ENCODE measurements around the gene SLCO2B1. TPM values are rescaled to one million over a fixed set of nuclear protein-coding genes. Genes with fewer than 3 reads are reported as not detected.
A peak's percentile ranks its signal among the peaks of the same experiment; 100 is the strongest.

SLCO2B1 gene
- total RNA-seq, 2 donors from 2014 or later: 37.6 to 50.3 TPM

- H3K27me3 ChIP-seq: no peaks in the 10 kb centered on the region
- no peaks in the 10 kb centered on the region for H3K9me3 ChIP-seq
- H3K27ac ChIP-seq: no peak overlapping the region
- no peaks in the 10 kb centered on the region for H3K36me3 ChIP-seq
- no peak overlapping the region for H3K9ac ChIP-seq (ENCODE audit: low read depth in 2 of 2, low read length in 2 of 2)
- intact Hi-C loops (cut with DNase I): no loop called here
- TF ChIP-seq CTCF (IDR thresholded peaks at IDR 0.05): no peak
- no peak overlapping the region for H3K4me3 ChIP-seq
- H3K4me1 ChIP-seq: peaks cover 4% of the 10 kb centered on the region
- DNase-seq: no peak
These were observed 19.8 kb downstream of the SLCO2B1 start for GRCh38 chr11:75170516-75171201.

GRCh38 chr11:75173336-75173735, 22.4 kb downstream of the SLCO2B1 start:
- no peak overlapping the region for H3K27ac ChIP-seq
- no peak overlapping the region for H3K9ac ChIP-seq (ENCODE audit: low read depth in 2 of 2, low read length in 2 of 2)
- no peak overlapping the region for H3K4me3 ChIP-seq
- no peaks in the 10 kb centered on the region for H3K9me3 ChIP-seq
- no peaks in the 10 kb centered on the region for H3K36me3 ChIP-seq
- no peak for DNase-seq
- no peak for TF ChIP-seq CTCF (IDR thresholded peaks at IDR 0.05)
- H3K4me1 ChIP-seq: no peaks in the 10 kb centered on the region
- H3K27me3 ChIP-seq: no peaks in the 10 kb centered on the region
- intact Hi-C loops (cut with DNase I): no loop called here

DNA sequence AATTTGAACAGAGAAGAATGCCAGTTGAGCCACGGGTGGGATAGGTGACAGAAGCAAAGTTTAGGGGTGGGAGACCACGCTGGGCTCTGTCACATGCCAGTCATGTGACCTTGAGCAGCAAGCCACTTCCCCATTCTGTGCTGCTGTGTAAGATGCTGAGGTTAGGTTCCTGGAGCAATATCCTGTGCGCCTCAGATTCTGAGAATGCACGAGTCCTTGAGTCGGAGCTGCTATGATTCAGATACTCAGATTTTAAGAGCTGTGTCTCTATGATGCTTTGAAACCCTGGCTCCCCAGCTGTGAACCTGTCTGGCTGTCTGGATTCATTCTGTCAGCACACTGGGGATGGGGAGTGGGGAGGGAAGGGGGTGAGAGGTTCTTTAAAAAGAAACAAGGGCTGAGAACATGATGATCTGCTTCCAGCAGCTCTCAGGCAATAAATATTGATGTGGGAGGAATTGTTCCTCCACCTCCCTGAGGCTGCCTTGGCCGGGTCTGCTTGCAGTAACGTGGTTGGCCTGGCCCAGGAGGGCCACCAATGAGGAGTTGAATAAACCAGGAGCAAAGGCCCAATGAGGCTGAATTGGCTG, 24.0 kb downstream of the SLCO2B1 start:
- H3K36me3 ChIP-seq: no peaks in the 10 kb centered on the region
- no peaks in the 10 kb centered on the region for H3K4me1 ChIP-seq
- H3K9ac ChIP-seq (ENCODE audit: low read depth in 2 of 2, low read length in 2 of 2): no peak overlapping the region
- no peak for TF ChIP-seq CTCF (IDR thresholded peaks at IDR 0.05)
- no peak for DNase-seq
- H3K27ac ChIP-seq: peak overlapping the region; percentile 61
- H3K27me3 ChIP-seq: no peaks in the 10 kb centered on the region
- no peaks in the 10 kb centered on the region for H3K9me3 ChIP-seq
- intact Hi-C loops (cut with DNase I): no loop called here
- H3K4me3 ChIP-seq: no peak overlapping the region

- intact Hi-C loops (cut with DNase I): no loop called here
- Histone ChIP-seq H3K9me3 (no peaks in the 10 kb centered on the region), H3K9ac (ENCODE audit: low read depth in 2 of 2, low read length in 2 of 2) (no peak overlapping the region), H3K4me1 (no peaks in the 10 kb centered on the region), H3K4me3 (no peak overlapping the region), H3K27me3 (no peaks in the 10 kb centered on the region), H3K27ac (no peak overlapping the region), H3K36me3 (no peaks in the 10 kb centered on the region)
- TF ChIP-seq CTCF (IDR thresholded peaks at IDR 0.05): no peak
- no peak for DNase-seq
These were observed 31.8 kb downstream of the SLCO2B1 start for GRCh38 chr11:75182664-75183063.

DNA sequence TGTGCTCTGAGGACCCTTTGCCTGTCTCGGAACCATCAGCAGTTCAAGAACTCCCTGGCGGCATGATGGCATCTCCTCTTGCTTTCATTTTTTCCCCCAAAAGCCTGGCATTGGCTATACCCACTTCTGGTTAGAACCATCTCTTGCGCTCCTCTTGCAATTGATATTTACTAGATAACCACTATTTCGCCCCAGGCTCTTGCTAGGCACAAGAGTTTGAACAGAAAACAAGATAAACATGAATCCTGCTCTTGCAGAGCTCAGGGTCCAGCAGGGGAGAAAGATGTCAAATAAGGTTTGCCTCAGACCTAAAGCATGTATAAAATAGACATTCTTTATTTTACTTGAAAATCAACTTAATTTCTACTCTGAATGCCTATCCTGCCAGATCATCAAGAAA, 33.1 kb downstream of the SLCO2B1 start:
- Histone ChIP-seq H3K4me3 (no peak overlapping the region), H3K4me1 (no peaks in the 10 kb centered on the region), H3K27me3 (no peaks in the 10 kb centered on the region), H3K9ac (ENCODE audit: low read depth in 2 of 2, low read length in 2 of 2) (no peak overlapping the region), H3K9me3 (no peaks in the 10 kb centered on the region), H3K27ac (no peak overlapping the region), H3K36me3 (no peaks in the 10 kb centered on the region)
- DNase-seq: no peak
- no peak for TF ChIP-seq CTCF (IDR thresholded peaks at IDR 0.05)
- intact Hi-C loops (cut with DNase I): no loop called here
